Neuronal stem cell (in vitro differentiated cells): ENCODE data around the gene SYNDIG1.
"Not testable (repeated sequence)": the region's sequence is repeated elsewhere in the genome, so short reads cannot be mapped to it uniquely, and the experiment has no call there.

Experiments used
- DNase-seq: peaks from one replicate; pipeline ENCODE4 v3.0.0-alpha.2; 2013; ENCODE audit warnings: low spot score
- H2AFZ ChIP-seq: one replicate; pipeline ENCODE4 v1.6.1; 2013; ENCODE audit warnings: mild to moderate bottlenecking, low read length, inconsistent platforms
- H2AK5ac ChIP-seq: 2 replicates; pipeline ENCODE4 v1.6.1; 2013; ENCODE audit warnings: low read depth, mild to moderate bottlenecking, inconsistent platforms, low read length, moderate library complexity, mixed read lengths
- H2BK120ac ChIP-seq: 2 replicates; pipeline ENCODE4 v1.6.1; 2013; ENCODE audit warnings: low read depth, mild to moderate bottlenecking, inconsistent platforms, low read length, moderate library complexity, mixed read lengths
- H2BK12ac ChIP-seq: one replicate; pipeline ENCODE4 v1.6.1; 2013; ENCODE audit warnings: low read length, inconsistent platforms
- H2BK15ac ChIP-seq: 2 replicates; pipeline ENCODE4 v1.6.1; 2013; ENCODE audit warnings: mild to moderate bottlenecking, low read length, inconsistent platforms, mixed read lengths
- H2BK5ac ChIP-seq: one replicate; pipeline ENCODE4 v1.6.1; 2013; ENCODE audit warnings: inconsistent platforms, mild to moderate bottlenecking, low read length, moderate library complexity
- H3K14ac ChIP-seq: one replicate; pipeline ENCODE4 v1.6.1; 2013; ENCODE audit warnings: low read length, inconsistent platforms
- H3K18ac ChIP-seq: 2 replicates; pipeline ENCODE4 v1.6.1; 2013; ENCODE audit warnings: low read length, inconsistent platforms
- H3K23ac ChIP-seq: 2 replicates; pipeline ENCODE4 v1.6.1; 2013; ENCODE audit warnings: low read depth, mild to moderate bottlenecking, mixed read lengths, low read length, inconsistent platforms; ENCODE audit not compliant: poor library complexity
- H3K27ac ChIP-seq: replicated peaks from 3 replicates; pipeline ENCODE4 v1.5.1; 2013; ENCODE audit warnings: low read length, inconsistent platforms
- H3K27me3 ChIP-seq, 3 experiments: 2 replicates each; pipeline ENCODE4 v1.6.1; 2013; ENCODE audit warnings: low read length in 3 of 3, mild to moderate bottlenecking in 2 of 3, inconsistent platforms in 1 of 3, low read depth in 1 of 3, mixed read lengths in 1 of 3, moderate library complexity in 1 of 3; ENCODE audit not compliant: control insufficient read depth in 3 of 3, insufficient read depth in 3 of 3
- H3K36me3 ChIP-seq, 2 donors: replicated peaks in 1 of 2; 2 replicates each; pipeline ENCODE4 v1.6.1; 2013; ENCODE audit warnings: low read length in 2 of 2; ENCODE audit not compliant: control insufficient read depth in 2 of 2, insufficient read depth in 2 of 2
- H3K4ac ChIP-seq: 2 replicates; pipeline ENCODE4 v1.6.1; 2013; ENCODE audit warnings: inconsistent platforms, mild to moderate bottlenecking, low read length, moderate library complexity
- H3K4me1 ChIP-seq, 2 donors: 1 replicate in 1 of 2; 2 replicates in 1 of 2; pipeline ENCODE4 v1.6.1; 2013; ENCODE audit warnings: low read length in 2 of 2, low read depth in 1 of 2; ENCODE audit not compliant: control insufficient read depth in 2 of 2, insufficient read depth in 1 of 2
- H3K4me2 ChIP-seq: one replicate; pipeline ENCODE4 v1.6.1; 2013; ENCODE audit warnings: mild to moderate bottlenecking, low read length, inconsistent platforms; ENCODE audit not compliant: insufficient read depth, poor library complexity, severe bottlenecking
- H3K4me3 ChIP-seq, 2 donors: 2 replicates each; pipeline ENCODE4 v1.5.1; 2013; ENCODE audit warnings: low read length in 2 of 2, mild to moderate bottlenecking in 2 of 2, inconsistent platforms in 1 of 2, moderate library complexity in 1 of 2
- H3K79me1 ChIP-seq: one replicate; pipeline ENCODE4 v1.6.1; 2013; ENCODE audit warnings: low read depth, mild to moderate bottlenecking, inconsistent platforms, low read length, moderate library complexity
- H3K9ac ChIP-seq: one replicate; pipeline ENCODE4 v1.6.1; 2013; ENCODE audit warnings: mild to moderate bottlenecking, low read depth, low read length, inconsistent platforms; ENCODE audit not compliant: poor library complexity
- H3K9me3 ChIP-seq, 2 donors: replicated peaks in 1 of 2; 2 replicates each; pipeline versions ENCODE3 to v1.6.1; 2013; ENCODE audit warnings: low read length in 2 of 2, mild to moderate bottlenecking in 2 of 2, inconsistent platforms in 1 of 2, low read depth in 1 of 2, mixed read lengths in 1 of 2, moderate library complexity in 1 of 2; ENCODE audit not compliant: control insufficient read depth in 2 of 2, insufficient read depth in 1 of 2
- H4K8ac ChIP-seq: one replicate; pipeline ENCODE4 v1.6.1; 2013; ENCODE audit warnings: low read depth, mild to moderate bottlenecking, inconsistent platforms, low read length, moderate library complexity
- H4K91ac ChIP-seq: one replicate; pipeline ENCODE4 v1.6.1; 2013; ENCODE audit warnings: low read length, low read depth, mild to moderate bottlenecking, inconsistent platforms; ENCODE audit not compliant: poor library complexity
- WGBS, 2 donors: extraction: QIAGEN DNeasy Blood & Tissue Kit; methylation state at CpG; one replicate each; pipeline ENCODE4 v1.1.7; 2013; ENCODE audit warnings: missing lambda C conversion rate in 2 of 2, mixed read lengths in 1 of 2; ENCODE audit not compliant: insufficient read length in 2 of 2, insufficient replicate concordance in 1 of 2; ENCODE audit errors: extremely low coverage in 2 of 2; 5-methylcytosine and 5-hydroxymethylcytosine counted together

Gene SYNDIG1

GRCh38 chr20:24620937-24621519 lies 151.6 kb downstream of the SYNDIG1 start:
- no peak overlapping the region for H2BK120ac ChIP-seq
- no peak overlapping the region for H3K4ac ChIP-seq
- no peak overlapping the region for H4K8ac ChIP-seq
- H3K4me3 ChIP-seq: no peak overlapping the region
- H3K36me3 ChIP-seq: no peaks in the 10 kb centered on the region
- no peak overlapping the region for H2BK12ac ChIP-seq
- no peak overlapping the region for H2BK15ac ChIP-seq
- H2AFZ ChIP-seq: no peak overlapping the region
- no peaks in the 10 kb centered on the region for H3K27me3 ChIP-seq
- H2BK5ac ChIP-seq: no peak overlapping the region
- no peak overlapping the region for H3K18ac ChIP-seq
- no peak overlapping the region for H3K14ac ChIP-seq
- no peak overlapping the region for H3K4me2 ChIP-seq
- no peaks in the 10 kb centered on the region for H3K4me1 ChIP-seq
- H3K79me1 ChIP-seq: no peaks in the 10 kb centered on the region
- H3K9ac ChIP-seq: no peak overlapping the region
- WGBS, 2 donors: no CpG with 5 or more reads among the region's 1 CpG
- DNase-seq: no peak
- no peak overlapping the region for H4K91ac ChIP-seq
- no peak overlapping the region for H2AK5ac ChIP-seq
- no peak overlapping the region for H3K27ac ChIP-seq
- no peaks in the 10 kb centered on the region for H3K9me3 ChIP-seq
- H3K23ac ChIP-seq: no peak overlapping the region

- Histone ChIP-seq H3K79me1 (peaks cover 1% of the 10 kb centered on the region), H2BK12ac (no peak overlapping the region), H3K4me1 (peaks cover 0 to 2% of the 10 kb centered on the region in 2 donors), H2BK5ac (no peak overlapping the region), H3K18ac (no peak overlapping the region), H2BK120ac (no peak overlapping the region), H3K4me2 (no peak overlapping the region), H4K8ac (no peak overlapping the region), H3K9me3 (no peaks in the 10 kb centered on the region), H3K27me3 (no peaks in the 10 kb centered on the region), H2AFZ (no peak overlapping the region), H3K4ac (no peak overlapping the region), H3K4me3 (no peak overlapping the region), H3K23ac (no peak overlapping the region), H2BK15ac (no peak overlapping the region), H3K9ac (no peak overlapping the region), H4K91ac (no peak overlapping the region), H3K27ac (no peak overlapping the region), H2AK5ac (no peak overlapping the region), H3K36me3 (no peaks in the 10 kb centered on the region), H3K14ac (no peak overlapping the region)
- no peak for DNase-seq
- no CpG with 5 or more reads among the region's 3 CpGs for WGBS, 2 donors
Measured at GRCh38 chr20:24622856-24623255, 153.4 kb downstream of the SYNDIG1 start.

GRCh38 chr20:24626141-24626540 lies 156.7 kb downstream of the SYNDIG1 start:
- not testable (repeated sequence) for H3K4me1 ChIP-seq, H4K91ac ChIP-seq, H2BK120ac ChIP-seq, H3K14ac ChIP-seq, H3K9ac ChIP-seq, H3K9me3 ChIP-seq, H3K4me3 ChIP-seq, H2BK5ac ChIP-seq, H3K27ac ChIP-seq, H2BK15ac ChIP-seq, H2AFZ ChIP-seq, DNase-seq, H3K79me1 ChIP-seq, H3K4ac ChIP-seq, H2BK12ac ChIP-seq, H2AK5ac ChIP-seq, H3K36me3 ChIP-seq, H4K8ac ChIP-seq, H3K23ac ChIP-seq, H3K27me3 ChIP-seq, H3K4me2 ChIP-seq, H3K18ac ChIP-seq
- no CpG with 5 or more reads among the region's 29 CpGs for WGBS, 2 donors

GRCh38 chr20:24627291-24627690 lies 157.9 kb downstream of the SYNDIG1 start:
- no peak for DNase-seq
- H3K27me3 ChIP-seq: no peaks in the 10 kb centered on the region
- no peak overlapping the region for H3K23ac ChIP-seq
- H2BK12ac ChIP-seq: no peak overlapping the region
- H3K4ac ChIP-seq: no peak overlapping the region
- no peak overlapping the region for H3K4me3 ChIP-seq
- no peak overlapping the region for H3K14ac ChIP-seq
- no peak overlapping the region for H2BK120ac ChIP-seq
- no peak overlapping the region for H2BK5ac ChIP-seq
- peaks cover 0 to 2% of the 10 kb centered on the region in 2 donors for H3K4me1 ChIP-seq
- H3K27ac ChIP-seq: no peak overlapping the region
- no peaks in the 10 kb centered on the region for H3K9me3 ChIP-seq
- no peak overlapping the region for H3K18ac ChIP-seq
- no peak overlapping the region for H2AK5ac ChIP-seq
- no peak overlapping the region for H3K4me2 ChIP-seq
- no peak overlapping the region for H4K91ac ChIP-seq
- H3K79me1 ChIP-seq: peaks cover 1% of the 10 kb centered on the region
- H2BK15ac ChIP-seq: no peak overlapping the region
- H4K8ac ChIP-seq: no peak overlapping the region
- H3K36me3 ChIP-seq: no peaks in the 10 kb centered on the region
- no CpG with 5 or more reads among the region's 6 CpGs for WGBS, 2 donors
- H2AFZ ChIP-seq: no peak overlapping the region
- H3K9ac ChIP-seq: no peak overlapping the region
